RPMI7951 (cell line): Measurements from ENCODE around the gene PLCL2. TPM values are rescaled to one million over a fixed set of nuclear protein-coding genes. Genes with fewer than 3 reads are reported as not detected.
A peak's percentile ranks its signal among the peaks of the same experiment; 100 is the strongest.

Experiments
- DNase-seq: peaks from one replicate; pipeline ENCODE4 v3.0.0-alpha.2; 2012; ENCODE audit warnings: low read depth
- total RNA-seq: library from RNA; depleted of rRNA; stranded (reverse); fragments of >200 nt; shearing (Covaris generic); gene quantifications from 2 replicates; pipeline ENCODE4 v1.2.3, GENCODE V29; 2014

PLCL2 gene
- total RNA-seq, 1 experiment from 2014 or later = 0.12 TPM

DNA sequence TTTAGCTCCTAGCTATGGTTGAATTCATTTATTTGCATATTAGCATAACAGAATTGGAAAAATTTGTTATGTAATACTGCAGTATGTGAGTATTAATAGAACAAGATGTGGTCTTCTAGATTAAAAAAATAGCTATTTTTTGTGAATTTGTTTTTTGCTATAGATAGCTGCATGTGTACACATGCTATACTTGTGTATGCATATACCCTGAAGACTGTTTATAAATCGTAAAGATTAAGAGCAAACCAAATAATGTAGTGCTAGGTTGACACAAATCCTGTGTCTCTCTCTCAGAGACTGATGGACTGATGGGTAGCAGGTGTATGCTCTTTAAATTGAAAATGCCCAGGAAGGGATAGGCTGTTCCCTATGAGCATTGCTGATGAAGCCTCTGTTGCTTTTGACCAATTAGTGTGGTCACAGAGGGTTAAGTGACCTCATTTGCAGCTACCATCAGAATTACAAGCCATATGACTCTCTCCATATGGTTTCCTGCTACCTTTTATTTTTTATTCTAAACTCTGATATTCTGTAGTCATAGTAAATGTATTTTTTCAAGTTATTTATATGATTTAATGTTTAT, 9.0 kb downstream of the PLCL2 start:
- DNase-seq = no peak

DNA sequence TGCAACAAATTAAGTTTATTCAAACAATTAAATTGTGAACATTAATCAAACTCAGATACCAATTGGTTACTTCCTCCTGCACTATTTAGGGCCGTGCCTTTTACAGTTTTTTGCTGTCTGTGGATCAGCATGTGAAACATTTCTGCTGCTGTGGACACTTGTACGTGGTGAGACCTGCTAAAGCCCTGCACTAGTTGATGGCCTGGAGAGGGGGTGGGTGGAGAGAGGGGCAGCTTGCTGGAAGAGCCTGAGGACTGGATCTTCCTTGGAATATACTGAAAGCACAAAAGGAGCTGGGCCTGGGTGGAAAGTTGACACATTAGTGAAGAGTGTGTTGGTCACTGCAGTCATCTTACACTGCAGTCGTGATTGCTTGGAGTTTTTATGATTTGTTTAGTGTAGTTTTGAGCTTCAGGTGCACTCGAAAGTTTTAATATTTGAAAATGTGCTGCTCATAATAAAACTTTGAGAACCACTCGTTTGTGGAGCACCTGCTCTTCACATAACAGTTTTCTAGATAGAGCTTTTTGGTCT, 11.4 kb downstream of the PLCL2 start:
- DNase-seq = no peak

DNA sequence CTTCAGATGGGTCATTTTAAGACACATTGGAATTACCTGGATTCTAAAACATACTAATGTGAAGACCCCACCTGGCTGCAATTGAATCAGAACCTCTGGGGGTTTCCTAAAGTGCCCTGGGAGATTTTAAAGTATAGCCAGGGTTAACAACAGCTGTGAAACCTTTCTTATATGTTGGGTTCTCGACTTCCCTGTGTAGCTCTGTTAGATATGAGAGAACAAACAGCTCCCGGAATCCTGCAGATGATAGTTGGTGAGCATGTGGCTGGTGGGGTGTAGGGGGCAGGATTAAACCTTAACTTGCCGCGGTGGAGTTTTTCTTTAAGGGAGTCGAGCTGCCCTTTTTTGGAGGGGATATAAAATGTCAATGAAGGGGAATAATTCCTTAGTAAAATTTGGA, 12.1 kb downstream of the PLCL2 start:
- DNase-seq = no peak

DNA sequence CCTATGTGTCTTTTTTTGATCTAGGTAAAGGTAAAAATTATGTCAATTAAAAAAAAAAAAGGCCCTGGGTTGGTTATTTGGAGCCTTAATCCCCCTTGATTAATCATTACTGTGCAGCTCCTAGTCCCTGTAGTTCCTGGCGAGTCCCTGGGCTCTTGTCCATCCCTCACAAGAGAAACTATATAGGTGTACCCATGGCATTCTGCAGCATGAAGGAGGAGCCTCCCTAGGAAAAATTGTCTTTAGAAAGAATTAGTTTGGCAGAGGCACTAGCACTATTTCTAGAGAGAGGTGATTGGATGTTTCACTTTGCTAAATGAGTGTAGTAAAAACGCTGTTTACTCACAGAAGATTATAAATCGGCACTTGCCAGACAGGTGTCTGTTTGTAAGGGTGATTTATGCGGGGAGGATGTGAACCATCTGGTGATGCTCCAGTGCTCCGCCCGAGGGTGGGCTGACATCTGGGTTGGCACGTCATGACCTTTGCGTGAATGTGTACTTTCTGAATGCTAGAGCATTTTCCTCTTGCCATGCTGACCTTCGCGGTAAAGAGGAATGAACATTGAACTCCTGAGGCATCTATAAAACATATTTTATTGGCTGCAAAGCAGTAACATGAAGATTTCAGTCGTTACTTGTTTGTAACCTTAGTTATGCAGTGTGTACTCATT, 12.6 kb downstream of the PLCL2 start:
- DNase-seq = peak; percentile 39

GRCh38 chr3:16898595-16899395, 14.0 kb downstream of the PLCL2 start:
- no peak for DNase-seq

DNA sequence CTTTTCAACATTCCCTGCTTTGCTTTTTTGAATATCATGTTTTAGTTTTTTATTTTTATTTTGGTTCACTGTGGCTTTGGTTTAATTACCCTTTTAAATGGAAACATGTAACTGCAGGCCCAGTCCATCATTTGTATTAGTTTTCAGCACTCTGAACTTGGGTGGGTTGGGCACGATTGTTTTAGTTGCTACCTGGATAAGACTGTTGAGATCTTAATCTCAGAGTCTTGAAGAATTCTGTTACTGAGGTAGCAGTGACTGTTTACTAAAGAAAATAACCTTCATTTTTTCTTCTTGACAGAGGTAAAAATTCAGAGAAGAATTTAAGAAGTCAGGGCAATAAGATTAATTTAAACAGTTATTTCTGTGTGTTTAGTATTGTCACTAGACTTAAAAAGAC, 15.2 kb downstream of the PLCL2 start:
- DNase-seq = no peak

- DNase-seq = no peak
Observed at GRCh38 chr3:16900779-16901440, 16.2 kb downstream of the PLCL2 start.

GRCh38 chr3:16904423-16905417, 20.0 kb downstream of the PLCL2 start:
- no peak for DNase-seq

- no peak for DNase-seq
Observed at GRCh38 chr3:16905704-16906103, 20.9 kb downstream of the PLCL2 start.

- DNase-seq = peak; percentile 9
Observed at GRCh38 chr3:16906682-16907081, 21.9 kb downstream of the PLCL2 start.

DNA sequence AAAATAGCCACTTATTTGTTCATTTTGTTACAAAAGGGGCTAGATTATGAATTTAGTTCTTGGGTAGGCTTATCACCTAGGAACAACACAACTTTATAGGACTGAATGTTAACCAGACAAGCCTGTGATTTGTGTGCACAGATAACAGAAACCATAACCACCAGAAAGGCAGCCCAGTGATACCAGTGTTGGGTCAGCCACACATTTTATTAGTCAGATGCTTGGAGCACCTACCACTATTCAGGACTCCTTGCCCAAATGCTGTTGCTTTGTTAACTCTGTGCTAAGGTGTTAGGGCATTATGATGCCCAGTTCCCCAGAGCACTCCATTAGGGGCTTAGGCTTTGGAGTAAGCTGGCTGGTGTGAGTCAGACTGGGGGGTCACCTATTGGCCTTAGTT, 22.5 kb downstream of the PLCL2 start:
- DNase-seq = no peak

DNA sequence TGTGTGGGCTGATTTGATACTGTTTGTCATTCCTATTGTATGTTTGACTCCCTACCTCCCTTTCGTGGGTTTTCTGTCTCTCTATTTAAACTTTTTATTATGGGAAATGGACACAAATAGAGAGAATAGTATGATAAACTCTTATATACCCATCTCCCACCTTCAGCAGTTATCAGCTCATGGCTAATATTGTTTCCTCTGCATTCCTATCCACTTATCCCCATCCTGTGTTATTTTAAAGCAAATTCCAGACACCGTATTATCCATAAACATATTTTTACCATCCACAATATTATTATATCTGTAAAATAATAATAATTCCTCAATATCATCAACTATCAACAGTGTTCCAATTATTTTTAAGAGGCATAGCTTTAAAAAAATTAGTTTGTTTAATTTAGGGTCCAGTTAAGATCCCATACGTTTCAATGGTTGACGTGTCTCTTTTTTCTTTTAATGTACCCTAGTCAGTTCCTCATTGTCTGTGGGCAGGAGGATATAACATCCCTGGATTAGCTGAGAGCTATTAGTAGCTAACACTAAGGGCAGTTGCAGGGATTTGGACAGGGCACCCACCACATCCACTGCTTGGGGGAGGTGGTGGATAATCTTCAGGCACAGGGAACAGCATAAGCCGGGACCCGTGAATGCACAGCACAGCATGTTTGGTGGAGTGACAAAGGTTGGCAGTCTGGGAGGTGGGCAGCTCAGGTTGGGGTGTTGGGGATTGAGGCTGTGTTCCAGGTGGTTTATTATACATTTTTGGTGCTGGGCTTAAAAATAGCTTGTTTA, 23.5 kb downstream of the PLCL2 start:
- no peak for DNase-seq

DNA sequence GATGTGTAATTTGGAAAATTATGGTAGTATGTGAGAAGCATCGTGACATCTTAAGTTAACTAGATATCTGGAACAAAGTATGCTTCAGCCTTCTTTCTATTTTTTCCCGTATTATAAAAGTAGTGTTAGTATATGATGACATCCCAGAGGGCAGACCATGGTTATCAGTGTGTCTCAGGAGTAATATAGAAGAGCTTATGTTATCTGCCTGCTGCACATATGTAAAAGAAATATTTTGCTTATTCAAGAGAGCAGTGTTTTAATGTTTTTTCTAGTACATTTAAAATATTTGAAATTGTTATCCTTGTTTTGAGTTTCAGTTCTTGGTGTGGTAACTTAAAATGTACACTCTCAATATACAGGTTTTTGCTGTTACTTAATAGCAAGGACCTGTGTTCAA, 24.1 kb downstream of the PLCL2 start:
- no peak for DNase-seq

DNA sequence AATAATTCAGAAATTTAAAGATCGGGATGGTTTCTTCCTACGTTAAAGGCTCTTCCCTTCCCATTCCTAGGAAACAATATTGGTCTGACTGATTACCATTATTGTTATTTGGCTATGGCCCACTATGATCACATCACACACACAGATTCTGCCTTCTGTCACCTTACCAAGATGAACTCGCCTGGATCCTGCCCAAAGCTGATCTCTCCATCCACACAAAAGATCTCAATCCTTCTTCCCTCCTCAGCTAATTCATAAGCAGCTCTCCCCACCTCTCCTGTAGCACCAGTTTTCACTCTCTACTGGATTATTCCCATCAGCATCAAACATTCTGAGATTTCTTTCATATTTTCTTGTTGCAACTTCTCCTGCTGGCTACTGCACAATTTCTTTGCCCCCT, 25.0 kb downstream of the PLCL2 start:
- DNase-seq = no peak

DNA sequence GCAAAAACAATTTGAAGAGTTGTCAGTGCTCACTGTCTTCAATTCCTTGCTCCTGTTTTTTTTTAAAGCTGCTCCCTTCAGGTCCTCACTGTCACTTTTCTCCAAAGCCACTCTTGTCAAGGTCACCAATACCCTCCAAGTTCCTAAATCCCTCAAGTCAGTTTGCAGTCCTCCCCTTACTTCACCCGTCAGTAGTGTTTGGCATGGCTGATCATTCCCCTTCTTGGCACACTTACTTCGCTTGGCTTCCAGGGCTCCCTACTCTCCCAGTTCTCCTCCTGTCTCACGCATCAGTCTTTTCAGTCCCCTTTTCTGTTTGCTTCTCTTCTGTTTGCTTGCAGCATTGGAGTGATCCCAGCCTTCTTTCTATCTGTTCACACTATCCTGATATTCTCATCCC, 25.5 kb downstream of the PLCL2 start:
- DNase-seq = no peak

GRCh38 chr3:16911916-16912315, 27.2 kb downstream of the PLCL2 start:
- no peak for DNase-seq

- DNase-seq = no peak
Observed at GRCh38 chr3:16912400-16913263, 27.9 kb downstream of the PLCL2 start.

DNA sequence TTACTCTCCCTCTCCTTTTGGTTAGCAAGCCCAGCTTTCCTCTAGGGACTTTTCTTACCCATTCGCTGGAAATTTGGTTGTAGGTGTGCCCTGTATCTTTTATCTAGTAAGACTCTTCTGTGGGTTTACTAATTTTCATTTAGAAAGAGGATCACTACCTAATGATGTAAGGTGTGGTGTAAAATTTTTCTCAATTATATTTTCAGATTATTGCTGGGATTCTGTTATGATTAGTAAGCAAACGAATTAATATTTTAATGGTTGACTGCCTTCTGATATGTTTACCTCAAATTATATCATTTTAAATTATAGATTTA, 28.5 kb downstream of the PLCL2 start:
- no peak for DNase-seq

- DNase-seq = no peak
Observed at GRCh38 chr3:16916840-16917239, 32.1 kb downstream of the PLCL2 start.
